GM03348 (cell line): ENCODE data around the gene EXO1.

ENCODE experiments used
- DNase-seq: peaks from one replicate; pipeline ENCODE4 v3.0.0; 2012; ENCODE audit warnings: low spot score

EXO1 gene

GRCh38 chr1:241891296-241891695 lies 43.3 kb downstream of the EXO1 start:
- DNase-seq: no peak

DNA sequence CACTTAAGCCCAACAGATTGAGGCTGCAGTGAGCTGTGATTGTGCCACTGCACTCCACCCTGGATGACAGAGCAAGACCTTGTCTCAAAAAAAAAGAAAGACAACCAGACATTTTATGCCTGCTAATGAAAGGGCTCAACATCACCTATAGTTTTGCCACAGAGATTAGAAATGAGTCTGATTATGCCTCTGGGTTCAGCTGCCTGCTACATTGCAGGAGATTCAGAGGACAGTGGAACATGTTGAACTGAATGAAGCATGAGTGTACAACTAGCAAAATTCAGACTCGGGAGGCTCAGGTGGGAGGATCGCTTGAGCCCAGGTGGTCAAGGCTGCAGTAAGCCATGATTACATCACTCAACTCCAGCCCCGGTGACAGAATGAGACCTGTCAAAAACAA lies 46.0 kb downstream of the EXO1 start:
- DNase-seq: no peak

GRCh38 chr1:241895013-241895412 lies 47.0 kb downstream of the EXO1 start:
- no peak for DNase-seq

DNA sequence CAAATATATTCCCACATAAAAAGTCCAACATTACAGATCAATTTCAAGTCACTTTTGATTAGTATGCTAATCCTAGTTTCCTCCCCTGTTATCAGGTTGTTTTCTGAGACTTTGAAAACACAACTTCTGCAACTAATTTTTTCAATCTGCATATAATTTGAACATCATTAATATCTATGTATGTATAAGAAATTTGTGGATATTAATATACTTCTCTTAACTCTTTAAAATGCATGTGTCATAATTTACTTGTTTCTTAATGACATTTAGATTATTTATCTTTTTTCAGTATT lies 48.6 kb downstream of the EXO1 start:
- DNase-seq: no peak

- DNase-seq: no peak
These were observed 51.2 kb downstream of the EXO1 start for GRCh38 chr1:241899210-241899609.

GRCh38 chr1:241900381-241900780 lies 52.4 kb downstream of the EXO1 start:
- DNase-seq: no peak

DNA sequence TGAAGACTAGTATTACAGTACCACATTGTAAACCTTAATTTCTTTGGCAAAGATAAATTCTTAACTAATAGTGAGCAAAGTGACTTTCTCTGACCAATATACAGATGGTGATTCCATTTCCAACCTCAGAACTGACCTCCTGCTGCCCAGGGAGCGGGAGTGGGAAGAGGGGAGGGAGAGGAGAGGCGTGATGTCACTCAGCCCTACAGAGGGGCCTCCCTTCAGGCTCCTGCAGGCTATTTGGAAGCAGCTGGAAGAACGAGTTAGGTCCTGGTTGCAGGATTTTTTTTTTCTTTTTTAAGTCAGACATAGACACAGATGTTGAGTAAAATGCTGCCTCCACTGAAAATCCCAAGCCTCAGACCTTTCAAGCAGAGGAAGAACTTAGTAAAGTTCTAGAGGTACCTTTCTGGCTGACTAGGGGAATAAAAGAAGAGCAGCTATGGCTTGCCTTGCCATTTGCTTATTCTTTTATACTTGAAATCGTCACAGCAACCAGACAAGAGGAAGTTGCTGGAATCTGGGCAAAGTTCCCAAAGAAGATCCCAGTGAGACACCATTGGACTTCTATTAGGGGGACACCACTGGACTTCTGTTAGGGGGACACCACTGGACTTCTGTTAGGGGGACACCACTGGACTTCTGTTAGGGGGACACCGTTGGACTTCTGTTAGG lies 54.5 kb downstream of the EXO1 start:
- DNase-seq: no peak

DNA sequence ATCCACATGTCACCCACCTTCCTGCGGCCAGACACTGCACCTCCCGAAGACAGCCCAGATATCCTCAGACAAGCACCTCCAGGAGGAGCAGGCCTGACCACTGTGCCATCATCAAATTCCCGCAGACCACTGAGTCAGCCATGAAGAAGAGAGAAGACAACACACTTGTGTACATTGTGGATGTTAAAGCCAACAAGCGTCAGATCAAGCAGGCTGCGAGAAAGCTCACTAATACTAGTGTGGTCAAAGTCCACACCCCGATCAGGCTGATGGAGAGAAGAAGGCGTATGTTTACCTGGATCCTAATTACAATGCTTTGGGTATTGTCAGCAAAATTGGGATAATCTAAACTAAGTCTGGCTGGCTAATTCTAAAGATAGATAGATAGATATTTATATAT lies 68.2 kb downstream of the EXO1 start:
- no peak for DNase-seq

DNA sequence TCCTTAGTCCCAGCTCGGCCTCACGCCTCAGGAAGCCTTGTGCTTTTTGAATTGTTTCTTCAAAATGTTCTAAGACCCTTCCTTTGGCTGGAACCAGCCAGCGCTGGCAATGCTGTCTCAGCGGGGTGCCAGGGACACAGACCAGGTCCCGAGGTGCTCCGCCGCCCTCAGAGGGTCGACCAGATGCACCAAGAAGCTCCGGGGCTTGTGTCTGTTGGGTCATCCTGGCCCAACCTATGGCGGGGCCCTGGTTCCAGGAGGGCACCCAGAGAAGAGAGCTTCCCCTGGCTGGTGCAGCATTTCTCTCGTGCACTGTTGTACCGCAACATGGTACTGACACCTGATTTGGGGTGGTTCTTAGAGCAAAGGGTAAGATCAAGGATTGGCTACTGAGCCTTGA lies 69.5 kb downstream of the EXO1 start:
- no peak for DNase-seq

GRCh38 chr1:241918879-241919278 lies 70.9 kb downstream of the EXO1 start:
- peak; percentile 86 for DNase-seq

DNA sequence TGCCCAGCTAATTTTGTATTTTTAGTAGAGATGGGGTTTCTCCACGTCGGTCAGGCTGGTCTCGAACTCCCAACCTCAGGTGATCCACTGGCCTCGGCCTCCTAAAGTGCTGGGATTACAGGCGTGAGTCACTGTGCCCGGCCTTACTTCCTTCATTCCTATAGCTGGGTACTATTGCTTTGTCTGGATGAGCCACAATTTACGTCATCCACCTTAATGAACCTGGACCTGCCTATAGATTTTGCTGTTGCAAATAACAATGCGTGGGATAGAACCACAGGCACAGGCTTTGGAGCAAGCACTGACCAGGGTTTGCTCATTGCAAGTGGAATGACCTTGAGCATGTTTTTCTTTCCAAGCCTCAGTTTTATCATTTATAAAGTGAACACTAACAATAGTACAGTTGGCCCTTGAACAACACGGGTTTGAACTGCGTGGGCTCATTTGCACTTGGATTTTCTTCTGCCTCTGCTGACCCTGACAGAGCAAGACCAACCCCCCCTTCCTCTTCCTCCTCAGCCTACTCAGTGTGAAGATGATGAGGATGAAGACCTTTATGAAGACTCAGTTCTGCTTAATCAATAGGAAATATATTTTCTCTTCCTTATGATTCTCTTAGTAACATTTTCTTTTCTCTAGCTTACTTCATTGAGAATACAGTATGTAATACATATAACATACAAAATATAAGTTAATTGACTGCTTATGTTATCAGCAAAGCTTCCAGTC lies 76.2 kb downstream of the EXO1 start:
- no peak for DNase-seq

DNA sequence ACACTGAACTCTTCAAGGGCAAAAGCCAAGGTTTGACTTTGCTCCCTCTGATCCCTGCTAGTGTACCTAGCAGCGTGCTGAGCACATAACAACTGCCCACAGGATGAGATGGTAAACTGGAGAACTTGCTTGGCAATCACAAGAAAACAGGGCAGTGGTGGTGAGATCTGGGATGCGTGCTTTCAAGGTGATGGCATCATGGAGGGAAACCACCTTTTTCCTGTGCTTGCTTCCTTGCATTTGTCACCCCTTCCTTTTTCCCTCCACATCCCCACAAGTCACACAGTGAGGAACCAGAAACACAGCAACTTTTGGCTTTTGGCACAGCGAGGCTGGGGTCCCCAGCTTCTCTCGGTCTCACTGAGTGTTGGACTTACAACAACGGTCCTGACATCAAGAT lies 78.1 kb downstream of the EXO1 start:
- DNase-seq: no peak

- DNase-seq: no peak
These were observed 79.3 kb downstream of the EXO1 start for GRCh38 chr1:241927321-241927720.

DNA sequence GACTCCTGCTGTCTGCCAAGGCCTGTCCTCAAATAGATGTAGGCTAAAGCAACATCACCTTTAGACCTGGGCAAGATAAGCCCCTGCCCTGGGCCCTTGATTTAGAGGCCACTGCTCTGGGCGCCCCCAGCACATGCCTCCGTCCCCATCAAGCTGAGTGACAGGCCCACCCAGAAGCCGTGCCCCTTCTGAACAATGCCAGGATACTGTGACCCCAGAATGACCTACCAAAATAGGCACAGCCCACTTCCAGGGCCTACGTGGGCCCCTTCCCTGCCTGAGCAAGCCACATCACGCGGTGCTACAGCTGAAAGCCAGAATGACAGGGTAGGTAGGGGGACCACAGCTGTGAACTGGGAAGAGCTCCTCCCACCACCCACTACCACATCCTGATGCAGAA lies 84.8 kb downstream of the EXO1 start:
- DNase-seq: no peak

- peak; percentile 68 for DNase-seq
These were observed 86.3 kb downstream of the EXO1 start for GRCh38 chr1:241934201-241934848.

GRCh38 chr1:241934866-241935265 lies 86.9 kb downstream of the EXO1 start:
- no peak for DNase-seq
